Right atrium auricular region (tissue), 2 donors: ENCODE data around the gene P4HTM. TPM values are rescaled to one million over a fixed set of nuclear protein-coding genes. Genes with fewer than 3 reads are reported as not detected.

ENCODE experiments used
- DNase-seq: peaks from one replicate; pipeline ENCODE4 v3.0.0-alpha.2; 2019; ENCODE audit warnings: low spot score
- H3K27ac ChIP-seq, 2 donors: fragments of 200-600 bp; sonication (generic); 1 replicate in 1 of 2; 2 replicates in 1 of 2; pipeline ENCODE4 v1.5.1; 2016 to 2019
- H3K27me3 ChIP-seq, 2 donors: fragments of 200-600 bp; sonication (generic); one replicate each; pipeline versions ENCODE4 v1.5.1 to v1.6.0; 2017 to 2019
- H3K36me3 ChIP-seq: fragments of 200-600 bp; sonication (generic); one replicate; pipeline ENCODE4 v1.5.1; 2016
- H3K4me1 ChIP-seq, 2 donors: fragments of 200-600 bp; sonication (generic); one replicate each; pipeline versions ENCODE4 v1.5.1 to v1.6.0; 2017 to 2019
- H3K4me3 ChIP-seq, 2 donors: fragments of 200-600 bp; sonication (generic); 1 replicate in 1 of 2; 2 replicates in 1 of 2; pipeline ENCODE4 v1.5.1; 2017 to 2019; ENCODE audit warnings: mild to moderate bottlenecking in 1 of 2, moderate library complexity in 1 of 2
- H3K9me3 ChIP-seq, 2 donors: fragments of 200-600 bp; sonication (generic); one replicate each; pipeline ENCODE4 v1.5.1; 2019
- CTCF ChIP-seq, 2 donors: fragments of 200-600 bp; sonication (generic); IDR thresholded peaks; one replicate each; pipeline ENCODE4 v1.5.1; 2019; ENCODE audit warnings: antibody characterized with exemption in 2 of 2
- total RNA-seq, 2 donors: library from RNA; depleted of rRNA; stranded (reverse); fragments of >200 nt; gene quantifications; one replicate each; pipeline ENCODE4 v1.1.0, GENCODE V29; 2016

The P4HTM gene
- total RNA-seq, 2 donors from 2014 or later, result 40.5 to 45.4 TPM

- H3K36me3 ChIP-seq, result peaks cover 35% of the 10 kb centered on the region
- peaks cover 0 to 32% of the 10 kb centered on the region in 2 donors for H3K4me1 ChIP-seq
- DNase-seq, result no peak
Measured at GRCh38 chr3:49013113-49013737, 23.2 kb downstream of the P4HTM start.

GRCh38 chr3:49013738-49014660 lies 24.0 kb downstream of the P4HTM start:
- no peak for DNase-seq
- TF ChIP-seq CTCF (IDR thresholded peaks at IDR 0.05), result peak in 1 of 2 donors; percentile 45
- H3K36me3 ChIP-seq, result peaks cover 35% of the 10 kb centered on the region
- H3K27ac ChIP-seq, result no peak overlapping the region
- no peaks in the 10 kb centered on the region for H3K27me3 ChIP-seq
- no peaks in the 10 kb centered on the region for H3K9me3 ChIP-seq
- H3K4me1 ChIP-seq, result peaks cover 0 to 31% of the 10 kb centered on the region in 2 donors
- H3K4me3 ChIP-seq, result no peak overlapping the region

More at GRCh38 chr3:49013113-49013737, 23.2 kb downstream of the P4HTM start:
- Histone ChIP-seq H3K27ac (peak overlapping the region; percentile 42 to 55), H3K4me3 (no peak overlapping the region), H3K9me3 (no peaks in the 10 kb centered on the region), H3K27me3 (no peaks in the 10 kb centered on the region)
- no peak for TF ChIP-seq CTCF (IDR thresholded peaks at IDR 0.05)

- no peak for DNase-seq
- no peak overlapping the region for H3K4me3 ChIP-seq
- no peak overlapping the region for H3K27ac ChIP-seq
- H3K9me3 ChIP-seq, result no peaks in the 10 kb centered on the region
- peaks cover 0 to 41% of the 10 kb centered on the region in 2 donors for H3K4me1 ChIP-seq
- no peak for TF ChIP-seq CTCF (IDR thresholded peaks at IDR 0.05)
- H3K36me3 ChIP-seq, result peaks cover 35% of the 10 kb centered on the region
- H3K27me3 ChIP-seq, result no peaks in the 10 kb centered on the region
Measured at GRCh38 chr3:49015072-49015471, 25.0 kb downstream of the P4HTM start.

GRCh38 chr3:49015765-49016164 lies 25.7 kb downstream of the P4HTM start:
- TF ChIP-seq CTCF (IDR thresholded peaks at IDR 0.05), result no peak

GRCh38 chr3:49016414-49017228 lies 26.6 kb downstream of the P4HTM start:
- Histone ChIP-seq H3K4me1 (peaks cover 0 to 51% of the 10 kb centered on the region in 2 donors), H3K4me3 (no peak overlapping the region), H3K9me3 (no peaks in the 10 kb centered on the region), H3K27me3 (no peaks in the 10 kb centered on the region), H3K27ac (no peak overlapping the region), H3K36me3 (peaks cover 34% of the 10 kb centered on the region)
- no peak for TF ChIP-seq CTCF (IDR thresholded peaks at IDR 0.05)
- DNase-seq, result no peak

More at GRCh38 chr3:49015765-49016164, 25.7 kb downstream of the P4HTM start:
- Histone ChIP-seq H3K27me3 (no peaks in the 10 kb centered on the region), H3K36me3 (peaks cover 35% of the 10 kb centered on the region), H3K4me1 (peaks cover 0 to 48% of the 10 kb centered on the region in 2 donors), H3K27ac (no peak overlapping the region), H3K4me3 (no peak overlapping the region), H3K9me3 (no peaks in the 10 kb centered on the region)
- no peak for DNase-seq
